ENCODE data around the gene EARS2. TPM values are rescaled to one million over a fixed set of nuclear protein-coding genes. Genes with fewer than 3 reads are reported as not detected.
A peak's percentile ranks its signal among the peaks of the same experiment; 100 is the strongest.

Gene EARS2
- total and polyA plus RNA-seq, 9 of the 15 experiments (the other 6 are each of a cell fraction or from before 2014, with no cell fraction given), result 17.6 to 58.6 (median 36.3) TPM

- TF ChIP-seq EP400 (IDR thresholded peaks at IDR 0.05) (peak; percentile 77), HNRNPK (IDR thresholded peaks at IDR 0.05; ENCODE audit: low read depth, low read length, poor library complexity, severe bottlenecking) (no peak), FOXP4 (CRISPR knock-in tag; IDR thresholded peaks at IDR 0.05; ENCODE audit: borderline replicate concordance) (no peak), KAT2B (IDR thresholded peaks at IDR 0.05; ENCODE audit: low read depth, low read length) (no peak), ZBTB34 (CRISPR knock-in tag; IDR thresholded peaks at IDR 0.05) (peak; percentile 98), RFX7 (CRISPR knock-in tag; IDR thresholded peaks at IDR 0.05) (peak; percentile 93), LEF1 (IDR thresholded peaks at IDR 0.05) (peak; percentile 80), SOX6 (IDR thresholded peaks at IDR 0.05) (peak; percentile 84), ZNF253 (CRISPR knock-in tag; conservative IDR thresholded peaks at IDR 0.05) (0 out of 2 replicates have a peak, but pooled peaks have one; percentile 74), ARID2 (IDR thresholded peaks at IDR 0.05) (peak; percentile 69; the same call in 1 of the 2 replicates), KAT8 (IDR thresholded peaks at IDR 0.05; ENCODE audit: low read depth) (no peak), PYGO2 (tag; IDR thresholded peaks at IDR 0.05) (peak; percentile 100), EHMT2 (IDR thresholded peaks at IDR 0.05) (peak; percentile 73; the same call in 1 of the 2 replicates), TARDBP (IDR thresholded peaks at IDR 0.05) (peak; percentile 86; the same call in 1 of the 2 replicates), NRF1 (conservative IDR thresholded peaks at IDR 0.05 in 1 of 2, IDR thresholded peaks at IDR 0.05 in 1 of 2) (peak in 1 of 2 experiments; percentile 29; a peak in 1 of 4 replicates), HMBOX1 (IDR thresholded peaks at IDR 0.05) (peak; percentile 78; the same call in 1 of the 2 replicates), ZNF696 (CRISPR knock-in tag; conservative IDR thresholded peaks at IDR 0.05) (peak; percentile 92), PURB (CRISPR knock-in tag; IDR thresholded peaks at IDR 0.05; ENCODE audit: low read depth) (no peak), HOXB6 (CRISPR knock-in tag; IDR thresholded peaks at IDR 0.05; ENCODE audit: borderline replicate concordance) (peak; percentile 90; the same call in 1 of the 2 replicates), NCOR1 (IDR thresholded peaks at IDR 0.05) (peak; percentile 75)
- TF ChIP-seq, protein P1, sequence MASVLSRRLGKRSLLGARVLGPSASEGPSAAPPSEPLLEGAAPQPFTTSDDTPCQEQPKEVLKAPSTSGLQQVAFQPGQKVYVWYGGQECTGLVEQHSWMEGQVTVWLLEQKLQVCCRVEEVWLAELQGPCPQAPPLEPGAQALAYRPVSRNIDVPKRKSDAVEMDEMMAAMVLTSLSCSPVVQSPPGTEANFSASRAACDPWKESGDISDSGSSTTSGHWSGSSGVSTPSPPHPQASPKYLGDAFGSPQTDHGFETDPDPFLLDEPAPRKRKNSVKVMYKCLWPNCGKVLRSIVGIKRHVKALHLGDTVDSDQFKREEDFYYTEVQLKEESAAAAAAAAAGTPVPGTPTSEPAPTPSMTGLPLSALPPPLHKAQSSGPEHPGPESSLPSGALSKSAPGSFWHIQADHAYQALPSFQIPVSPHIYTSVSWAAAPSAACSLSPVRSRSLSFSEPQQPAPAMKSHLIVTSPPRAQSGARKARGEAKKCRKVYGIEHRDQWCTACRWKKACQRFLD (CRISPR knock-in tag; IDR thresholded peaks at IDR 0.05), result peak; percentile 100
- TF ChIP-seq, protein P2, sequence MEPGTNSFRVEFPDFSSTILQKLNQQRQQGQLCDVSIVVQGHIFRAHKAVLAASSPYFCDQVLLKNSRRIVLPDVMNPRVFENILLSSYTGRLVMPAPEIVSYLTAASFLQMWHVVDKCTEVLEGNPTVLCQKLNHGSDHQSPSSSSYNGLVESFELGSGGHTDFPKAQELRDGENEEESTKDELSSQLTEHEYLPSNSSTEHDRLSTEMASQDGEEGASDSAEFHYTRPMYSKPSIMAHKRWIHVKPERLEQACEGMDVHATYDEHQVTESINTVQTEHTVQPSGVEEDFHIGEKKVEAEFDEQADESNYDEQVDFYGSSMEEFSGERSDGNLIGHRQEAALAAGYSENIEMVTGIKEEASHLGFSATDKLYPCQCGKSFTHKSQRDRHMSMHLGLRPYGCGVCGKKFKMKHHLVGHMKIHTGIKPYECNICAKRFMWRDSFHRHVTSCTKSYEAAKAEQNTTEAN (CRISPR knock-in tag; IDR thresholded peaks at IDR 0.05), result no peak
Measured at GRCh38 chr16:23597003-23597756, 40.0 kb upstream of the EARS2 start (continued).
